GM18511 (cell line): ENCODE data around the gene NUTM1.
"Not testable (repeated sequence)": the region's sequence is repeated elsewhere in the genome, so short reads cannot be mapped to it uniquely, and the experiment has no call there.

Experiments used
- ATAC-seq: cut with Tn5 transposase; IDR thresholded peaks from one replicate; pipeline ENCODE4 v1.9.1; 2021; ENCODE audit warnings: mild to moderate bottlenecking, moderate library complexity; ENCODE audit not compliant: unreplicated experiment

The NUTM1 gene

GRCh38 chr15:34336231-34336990, 6.7 kb upstream of the NUTM1 start:
- ATAC-seq, result no peak

GRCh38 chr15:34336991-34337556, 6.0 kb upstream of the NUTM1 start:
- ATAC-seq, result peak; percentile 9

GRCh38 chr15:34337557-34338306, 5.4 kb upstream of the NUTM1 start, which contains the start of gene SLC12A6:
Gene SLC12A6 (minus strand): TSS chr15:34337781. CDS start chr15:34336680, 1,101 bp downstream.
- peak; percentile 75 for ATAC-seq

- ATAC-seq, result no peak
These were observed 4.8 kb upstream of the NUTM1 start for GRCh38 chr15:34338347-34338746.

- no peak for ATAC-seq
These were observed 3.2 kb upstream of the NUTM1 start for GRCh38 chr15:34339946-34340345.

- ATAC-seq, result no peak
These were observed 1.5 kb upstream of the NUTM1 start for GRCh38 chr15:34341381-34342212.

- not testable (repeated sequence) for ATAC-seq
These were observed 840 bp upstream of the NUTM1 start for GRCh38 chr15:34342213-34342736.

GRCh38 chr15:34347951-34348638, 5.0 kb downstream of the NUTM1 start:
- ATAC-seq, result no peak

- ATAC-seq, result no peak
These were observed 5.7 kb downstream of the NUTM1 start for GRCh38 chr15:34348735-34349300.

- ATAC-seq, result no peak
These were observed 6.7 kb downstream of the NUTM1 start for GRCh38 chr15:34349769-34350168.

- ATAC-seq, result not testable (repeated sequence)
These were observed 9.9 kb downstream of the NUTM1 start for GRCh38 chr15:34352996-34353395.

GRCh38 chr15:34353627-34354026, 10.5 kb downstream of the NUTM1 start:
- ATAC-seq, result no peak

- ATAC-seq, result no peak
These were observed 11.2 kb downstream of the NUTM1 start for GRCh38 chr15:34354286-34354685.

GRCh38 chr15:34355241-34355640, 12.1 kb downstream of the NUTM1 start:
- ATAC-seq, result no peak

- no peak for ATAC-seq
These were observed 14.5 kb downstream of the NUTM1 start for GRCh38 chr15:34357653-34358052.

- no peak for ATAC-seq
These were observed 15.3 kb downstream of the NUTM1 start for GRCh38 chr15:34358367-34358766.

- no peak for ATAC-seq
These were observed 15.8 kb downstream of the NUTM1 start for GRCh38 chr15:34358948-34359347.

GRCh38 chr15:34359416-34359815, 16.3 kb downstream of the NUTM1 start:
- ATAC-seq, result no peak

- ATAC-seq, result no peak
These were observed 17.2 kb downstream of the NUTM1 start for GRCh38 chr15:34360298-34360697.

GRCh38 chr15:34361278-34361677, 18.2 kb downstream of the NUTM1 start:
- ATAC-seq, result no peak
